Stomach smooth muscle (tissue), 2 donors: Measurements from ENCODE around the gene EML5.

Experiments used
- H3K27ac ChIP-seq: one replicate; pipeline ENCODE4 v1.7.0; 2013; ENCODE audit warnings: mild to moderate bottlenecking, low read length, inconsistent platforms
- H3K27me3 ChIP-seq, 2 donors: one replicate each; pipeline ENCODE4 v1.7.0; 2013; ENCODE audit warnings: low read length in 2 of 2; ENCODE audit not compliant: insufficient read depth in 2 of 2, control insufficient read depth in 1 of 2
- H3K36me3 ChIP-seq, 2 donors: one replicate each; pipeline ENCODE4 v1.7.0; 2013; ENCODE audit warnings: low read length in 2 of 2; ENCODE audit not compliant: control insufficient read depth in 2 of 2, insufficient read depth in 2 of 2
- H3K4me1 ChIP-seq: one replicate; pipeline ENCODE4 v1.7.0; 2013; ENCODE audit warnings: low read length; ENCODE audit not compliant: control insufficient read depth, insufficient read depth
- H3K4me3 ChIP-seq, 2 donors: one replicate each; pipeline ENCODE4 v1.7.0; 2013; ENCODE audit warnings: low read length in 2 of 2
- H3K9ac ChIP-seq, 2 donors: one replicate each; pipeline ENCODE4 v1.7.0; 2013; ENCODE audit warnings: low read length in 2 of 2, mild to moderate bottlenecking in 1 of 2
- H3K9me3 ChIP-seq, 2 donors: one replicate each; pipeline ENCODE4 v1.7.0; 2013; ENCODE audit warnings: low read length in 2 of 2; ENCODE audit not compliant: control insufficient read depth in 2 of 2
- donor health status: healthy.
- donor health status: Pancreatic carcinoma.

EML5 gene

GRCh38 chr14:88727057-88727456 is 65.7 kb downstream of the EML5 start:
- Histone ChIP-seq H3K9ac (no peak overlapping the region), H3K36me3 (no peaks in the 10 kb centered on the region), H3K27ac (no peak overlapping the region)

GRCh38 chr14:88710709-88711108 is 82.0 kb downstream of the EML5 start:
- no peak overlapping the region for H3K4me3 ChIP-seq
- H3K27ac ChIP-seq: no peak overlapping the region
- H3K36me3 ChIP-seq: no peaks in the 10 kb centered on the region
- no peak overlapping the region for H3K9ac ChIP-seq
- H3K4me1 ChIP-seq: no peaks in the 10 kb centered on the region
- no peaks in the 10 kb centered on the region for H3K27me3 ChIP-seq
- no peaks in the 10 kb centered on the region for H3K9me3 ChIP-seq

More at GRCh38 chr14:88727057-88727456, 65.7 kb downstream of the EML5 start:
- Histone ChIP-seq H3K27me3 (no peaks in the 10 kb centered on the region), H3K4me1 (no peaks in the 10 kb centered on the region), H3K9me3 (no peaks in the 10 kb centered on the region), H3K4me3 (no peak overlapping the region)

- H3K36me3 ChIP-seq: no peaks in the 10 kb centered on the region
- no peak overlapping the region for H3K27ac ChIP-seq
- no peak overlapping the region for H3K9ac ChIP-seq
- no peak overlapping the region for H3K4me3 ChIP-seq
- no peaks in the 10 kb centered on the region for H3K27me3 ChIP-seq
- H3K9me3 ChIP-seq: no peaks in the 10 kb centered on the region
- H3K4me1 ChIP-seq: no peaks in the 10 kb centered on the region
Observed at GRCh38 chr14:88707088-88707487, 85.7 kb downstream of the EML5 start.

GRCh38 chr14:88706425-88706824 is 86.3 kb downstream of the EML5 start:
- Histone ChIP-seq H3K4me1 (no peaks in the 10 kb centered on the region), H3K27me3 (no peaks in the 10 kb centered on the region), H3K27ac (no peak overlapping the region), H3K4me3 (no peak overlapping the region), H3K9ac (no peak overlapping the region), H3K9me3 (no peaks in the 10 kb centered on the region), H3K36me3 (no peaks in the 10 kb centered on the region)

- no peaks in the 10 kb centered on the region for H3K4me1 ChIP-seq
- no peaks in the 10 kb centered on the region for H3K36me3 ChIP-seq
- no peak overlapping the region for H3K4me3 ChIP-seq
- no peak overlapping the region for H3K27ac ChIP-seq
- no peaks in the 10 kb centered on the region for H3K27me3 ChIP-seq
- H3K9me3 ChIP-seq: no peaks in the 10 kb centered on the region
- H3K9ac ChIP-seq: no peak overlapping the region
Observed at GRCh38 chr14:88698651-88699050, 94.1 kb downstream of the EML5 start.

GRCh38 chr14:88695870-88696269 is 96.9 kb downstream of the EML5 start:
- H3K27ac ChIP-seq: no peak overlapping the region
- no peaks in the 10 kb centered on the region for H3K36me3 ChIP-seq
- H3K4me1 ChIP-seq: no peaks in the 10 kb centered on the region
- H3K27me3 ChIP-seq: no peaks in the 10 kb centered on the region
- no peak overlapping the region for H3K4me3 ChIP-seq
- H3K9me3 ChIP-seq: no peaks in the 10 kb centered on the region
- no peak overlapping the region for H3K9ac ChIP-seq

- H3K27ac ChIP-seq: no peak overlapping the region
- no peak overlapping the region for H3K4me3 ChIP-seq
- H3K27me3 ChIP-seq: no peaks in the 10 kb centered on the region
- no peaks in the 10 kb centered on the region for H3K36me3 ChIP-seq
- no peak overlapping the region for H3K9ac ChIP-seq
- no peaks in the 10 kb centered on the region for H3K4me1 ChIP-seq
- H3K9me3 ChIP-seq: no peaks in the 10 kb centered on the region
Observed at GRCh38 chr14:88688386-88688785, 104.4 kb downstream of the EML5 start.

- Histone ChIP-seq H3K9ac (no peak overlapping the region), H3K27me3 (no peaks in the 10 kb centered on the region), H3K4me1 (no peaks in the 10 kb centered on the region), H3K4me3 (no peak overlapping the region), H3K9me3 (no peaks in the 10 kb centered on the region), H3K27ac (no peak overlapping the region), H3K36me3 (peaks cover 0 to 2% of the 10 kb centered on the region in 2 donors)
Observed at GRCh38 chr14:88683119-88683518, 109.6 kb downstream of the EML5 start.

GRCh38 chr14:88682495-88683114 is 110.1 kb downstream of the EML5 start:
- H3K36me3 ChIP-seq: peaks cover 0 to 2% of the 10 kb centered on the region in 2 donors
- no peaks in the 10 kb centered on the region for H3K27me3 ChIP-seq
- no peak overlapping the region for H3K9ac ChIP-seq
- H3K4me1 ChIP-seq: no peaks in the 10 kb centered on the region
- H3K9me3 ChIP-seq: no peaks in the 10 kb centered on the region
- no peak overlapping the region for H3K27ac ChIP-seq
- no peak overlapping the region for H3K4me3 ChIP-seq

GRCh38 chr14:88681755-88682494 is 110.8 kb downstream of the EML5 start:
- H3K27me3 ChIP-seq: no peaks in the 10 kb centered on the region
- no peak overlapping the region for H3K4me3 ChIP-seq
- H3K4me1 ChIP-seq: no peaks in the 10 kb centered on the region
- H3K36me3 ChIP-seq: peaks cover 0 to 2% of the 10 kb centered on the region in 2 donors
- H3K9me3 ChIP-seq: no peaks in the 10 kb centered on the region
- H3K27ac ChIP-seq: no peak overlapping the region
- H3K9ac ChIP-seq: no peak overlapping the region

GRCh38 chr14:88669346-88669745 is 123.4 kb downstream of the EML5 start:
- Histone ChIP-seq H3K27me3 (no peaks in the 10 kb centered on the region), H3K36me3 (no peaks in the 10 kb centered on the region), H3K27ac (no peak overlapping the region), H3K9ac (no peak overlapping the region), H3K4me3 (no peak overlapping the region), H3K9me3 (no peaks in the 10 kb centered on the region), H3K4me1 (no peaks in the 10 kb centered on the region)
